Measurements from ENCODE around the gene SMCO3.
"Not testable (repeated sequence)": the region's sequence is repeated elsewhere in the genome, so short reads cannot be mapped to it uniquely, and the experiment has no call there.

Gene SMCO3

GRCh38 chr12:14766649-14767215 is 47.2 kb downstream of the SMCO3 start:
- no peak for TF ChIP-seq CTCF (conservative IDR thresholded peaks at IDR 0.05; ENCODE audit: low read depth)
- ChIA-PET CTCF (no interaction called here), POLR2A (ENCODE audit: low non-redundant PET) (no interaction called here)
- no peak for DNase-seq (ENCODE audit: low spot score)
- H3K27ac ChIP-seq = no peak overlapping the region

- CTCF ChIA-PET; H3K27ac ChIP-seq; POLR2A ChIA-PET (ENCODE audit: low non-redundant PET); DNase-seq (ENCODE audit: low spot score): not testable (repeated sequence)
Measured at GRCh38 chr12:14766020-14766419, 48.0 kb downstream of the SMCO3 start.

GRCh38 chr12:14765398-14765797 is 48.6 kb downstream of the SMCO3 start:
- ChIA-PET CTCF (no interaction called here), POLR2A (ENCODE audit: low non-redundant PET) (no interaction called here)
- H3K27ac ChIP-seq = no peak overlapping the region
- DNase-seq (ENCODE audit: low spot score) = no peak
- no peak for TF ChIP-seq CTCF (conservative IDR thresholded peaks at IDR 0.05; ENCODE audit: low read depth)

- DNase-seq (ENCODE audit: low spot score); POLR2A ChIA-PET (ENCODE audit: low non-redundant PET); H3K27ac ChIP-seq; CTCF ChIA-PET: not testable (repeated sequence)
Measured at GRCh38 chr12:14759711-14760280, 54.2 kb downstream of the SMCO3 start.

GRCh38 chr12:14756334-14757143 is 57.4 kb downstream of the SMCO3 start:
- CTCF ChIA-PET = no interaction called here
- H3K27ac ChIP-seq = no peak overlapping the region
- POLR2A ChIA-PET (ENCODE audit: low non-redundant PET) = no interaction called here
- no peak for TF ChIP-seq CTCF (conservative IDR thresholded peaks at IDR 0.05; ENCODE audit: low read depth)
- DNase-seq (ENCODE audit: low spot score) = no peak
